CD4-positive, alpha-beta T cell treated with Interleukin-2 at 100 ng/mL for 4 hours (primary cell): ENCODE measurements around the gene INPP5D.
"Not testable (repeated sequence)": the region's sequence is repeated elsewhere in the genome, so short reads cannot be mapped to it uniquely, and the experiment has no call there.

ENCODE experiments used
- DNase-seq: peaks from one replicate; pipeline ENCODE4 v3.0.0-alpha.2; 2020; ENCODE audit warnings: low spot score

Gene INPP5D

DNA sequence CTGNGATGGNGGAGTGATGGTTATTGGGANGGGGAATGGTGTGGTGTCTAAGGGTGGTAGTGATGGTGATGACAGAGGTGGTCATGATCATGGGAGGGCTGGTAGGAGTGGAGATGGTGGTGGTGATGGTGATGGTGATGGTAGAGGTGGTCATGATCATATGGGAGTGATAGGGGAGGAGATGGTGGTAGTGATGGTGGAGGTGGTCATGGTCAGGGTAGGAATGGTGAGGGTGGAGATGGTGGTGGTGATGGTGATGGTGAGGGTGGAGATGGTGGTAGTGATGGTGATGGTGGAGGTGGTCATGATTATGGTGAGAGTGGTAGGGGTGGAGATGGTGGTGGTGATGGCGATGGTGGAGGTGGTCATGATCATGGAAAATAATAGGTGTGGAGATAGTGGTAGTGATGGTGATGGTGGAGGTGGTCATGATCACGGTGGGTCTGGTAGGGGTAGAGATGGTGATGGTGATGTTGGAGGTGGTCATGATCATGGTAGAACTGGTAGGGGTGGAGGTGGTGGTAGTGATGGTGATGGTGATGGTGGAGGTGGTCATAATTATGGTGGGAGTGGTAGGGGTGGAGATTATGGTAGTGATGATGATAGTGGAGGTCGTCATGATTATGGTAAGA, 83.7 kb downstream of the INPP5D start:
- no peak for DNase-seq

DNA sequence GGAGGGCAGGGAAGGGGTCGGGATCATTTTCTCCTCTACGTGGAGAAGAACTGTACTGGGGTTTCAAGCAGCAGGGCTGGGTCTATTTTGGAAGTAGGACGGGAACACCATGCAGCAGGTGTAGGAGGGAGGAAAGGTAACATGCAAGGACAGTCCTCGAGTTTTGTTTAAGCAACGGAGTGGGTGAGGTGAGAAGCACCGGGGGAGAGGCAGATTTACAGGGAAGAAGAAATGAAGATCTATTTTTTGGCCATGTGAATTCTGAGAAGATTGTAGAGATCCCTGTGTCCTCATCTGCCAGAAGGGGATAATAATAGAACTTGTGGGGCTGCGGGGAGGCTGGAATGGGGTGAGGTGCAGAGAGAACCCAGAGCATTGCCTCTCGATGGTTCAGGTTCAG, 85.6 kb downstream of the INPP5D start:
- DNase-seq: no peak

GRCh38 chr2:233146194-233146593, 86.1 kb downstream of the INPP5D start:
- no peak for DNase-seq

DNA sequence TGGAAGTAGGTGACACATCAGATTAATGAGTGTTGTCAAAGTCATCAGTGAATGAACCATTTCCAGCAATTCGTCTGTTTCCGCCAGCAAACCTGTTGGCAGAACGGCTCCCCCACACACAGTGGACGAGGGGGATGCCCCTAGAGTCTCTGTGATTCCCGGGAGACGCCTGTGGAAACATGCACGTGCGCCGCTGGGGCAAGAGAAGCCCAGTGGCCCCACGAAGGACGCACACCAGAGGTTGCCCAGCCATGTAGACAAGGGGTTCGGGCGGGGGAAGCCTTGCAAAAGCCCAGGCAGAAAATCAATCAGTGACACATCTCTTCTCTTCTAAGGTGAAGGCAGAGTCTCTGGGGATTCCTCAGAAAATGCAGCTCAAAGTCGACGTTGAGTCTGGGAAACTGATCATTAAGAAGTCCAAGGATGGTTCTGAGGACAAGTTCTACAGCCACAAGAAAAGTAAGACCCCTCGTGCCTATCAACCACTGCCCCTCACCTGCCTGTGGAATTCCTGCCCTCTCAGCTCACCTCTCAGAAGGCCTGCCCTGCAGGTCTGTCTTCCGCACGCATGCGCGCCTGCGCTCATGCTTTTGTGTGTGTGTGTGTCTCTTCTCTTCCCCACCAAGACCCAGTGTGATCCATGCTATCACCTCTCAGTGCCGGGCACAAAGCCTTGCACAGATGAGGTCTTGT, 87.1 kb downstream of the INPP5D start:
- no peak for DNase-seq

DNA sequence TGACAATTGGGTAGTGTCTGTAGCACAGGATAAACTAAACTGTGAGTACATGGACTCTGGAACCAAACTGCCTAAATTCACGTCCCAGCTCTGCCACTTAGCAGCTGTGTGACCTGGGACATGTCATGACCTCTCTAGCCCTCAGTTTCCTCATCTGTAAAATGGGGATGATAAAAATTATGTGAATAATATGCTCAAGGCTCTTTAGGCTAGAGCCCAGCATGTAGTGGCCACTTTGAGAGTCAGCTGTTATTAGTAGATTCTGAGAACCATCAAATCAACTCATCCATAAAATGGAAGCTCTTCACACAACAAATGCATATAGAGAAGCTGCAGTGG, 87.7 kb downstream of the INPP5D start:
- DNase-seq: no peak

GRCh38 chr2:233148354-233148753, 88.2 kb downstream of the INPP5D start:
- DNase-seq: no peak

DNA sequence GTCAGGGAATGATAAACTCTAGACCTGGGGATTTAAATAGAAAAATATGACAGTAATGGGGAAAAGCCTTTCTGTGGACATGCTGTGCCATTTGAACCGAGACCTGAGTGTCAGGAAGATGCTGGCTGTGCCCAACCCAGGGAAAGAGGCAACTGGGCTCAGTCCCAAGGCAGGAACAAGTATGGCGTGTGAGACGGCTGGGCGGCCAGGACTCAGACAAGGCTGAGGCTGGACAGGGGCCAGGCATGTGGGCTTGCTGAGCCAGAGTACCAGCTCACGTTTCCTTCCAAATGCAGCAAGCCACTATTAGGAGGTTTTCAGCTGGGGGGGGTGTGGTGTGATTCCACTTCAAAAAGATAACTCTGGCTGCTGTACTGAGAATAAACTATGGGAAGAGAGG, 92.4 kb downstream of the INPP5D start:
- DNase-seq: no peak

DNA sequence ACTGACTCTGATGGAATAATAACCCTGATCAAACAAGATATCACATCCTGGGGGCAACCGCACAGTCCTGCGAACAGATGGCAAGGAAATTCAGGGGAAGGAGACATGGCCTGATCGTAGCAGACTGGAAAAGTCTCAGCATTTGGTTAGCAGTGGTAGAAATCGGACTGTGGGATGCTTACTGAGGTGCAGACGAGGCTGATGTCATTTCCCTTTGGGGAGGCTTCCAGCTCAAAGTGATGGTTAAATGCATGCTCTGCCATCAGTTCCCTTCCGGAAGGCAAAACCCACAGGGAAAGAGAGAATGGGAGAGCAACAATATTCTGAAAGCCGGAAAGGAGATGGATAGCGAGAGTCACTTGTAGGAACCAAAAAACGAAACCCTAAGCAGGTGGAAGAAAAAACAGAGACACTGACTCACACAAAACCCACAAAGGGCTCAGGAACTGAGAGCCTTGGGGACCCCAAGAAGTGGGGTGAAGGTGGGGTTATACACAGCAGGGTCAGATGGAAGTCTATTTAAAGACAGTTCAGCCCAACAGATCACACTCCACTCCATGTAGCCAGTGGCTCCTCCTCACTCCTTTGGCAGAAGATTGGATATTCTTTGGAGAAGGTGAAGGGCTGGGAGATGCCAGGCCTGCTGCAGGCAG, 93.1 kb downstream of the INPP5D start:
- no peak for DNase-seq

DNA sequence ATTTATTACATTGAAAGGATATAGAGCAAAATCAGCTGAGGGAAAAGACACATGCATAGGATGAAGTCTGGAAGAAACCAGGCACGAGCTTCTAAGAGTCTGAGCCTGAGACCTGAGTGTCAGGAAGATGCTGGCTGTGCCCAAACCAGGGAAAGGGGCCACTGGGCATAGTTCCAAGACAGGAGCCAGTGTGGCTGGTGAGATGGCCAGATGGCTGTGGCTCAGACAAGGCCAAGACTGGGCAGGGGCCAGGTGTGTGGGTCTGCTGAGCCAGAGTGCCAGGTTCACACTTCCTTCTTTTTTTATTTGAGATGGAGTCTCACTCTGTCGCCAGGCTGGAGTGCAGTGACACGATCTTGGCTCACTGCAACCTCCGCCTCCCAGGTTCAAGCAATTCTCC, 95.9 kb downstream of the INPP5D start:
- no peak for DNase-seq

- DNase-seq: not testable (repeated sequence)
Observed at GRCh38 chr2:233156461-233156860, 96.3 kb downstream of the INPP5D start.

- DNase-seq: no peak
Observed at GRCh38 chr2:233161730-233162129, 101.6 kb downstream of the INPP5D start.

GRCh38 chr2:233162770-233163169, 102.6 kb downstream of the INPP5D start:
- DNase-seq: no peak

DNA sequence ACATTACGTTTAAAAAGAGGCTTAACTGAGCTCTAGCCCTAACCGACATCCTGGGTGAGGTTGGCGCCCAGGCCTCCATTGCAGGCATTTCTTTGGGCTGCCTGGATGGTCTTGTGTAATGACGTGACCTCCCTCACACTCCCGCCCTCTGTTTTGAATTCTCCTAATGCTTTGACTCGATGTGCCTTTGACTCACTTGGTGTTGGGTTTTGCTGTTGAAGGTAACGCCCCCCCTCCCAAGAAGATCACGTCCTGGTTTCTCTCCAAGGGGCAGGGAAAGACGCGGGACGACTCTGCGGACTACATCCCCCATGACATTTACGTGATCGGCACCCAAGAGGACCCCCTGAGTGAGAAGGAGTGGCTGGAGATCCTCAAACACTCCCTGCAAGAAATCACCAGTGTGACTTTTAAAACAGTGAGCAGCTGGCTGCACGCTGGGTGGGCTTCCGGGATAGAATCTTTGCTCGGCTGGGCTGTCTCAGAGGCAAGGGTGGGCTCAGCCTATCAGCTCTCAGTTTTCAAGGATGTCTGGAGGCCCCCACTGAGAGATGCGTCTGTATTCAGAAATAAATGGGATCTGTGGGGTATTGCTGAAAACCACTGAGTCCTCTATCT, 103.5 kb downstream of the INPP5D start:
- no peak for DNase-seq

DNA sequence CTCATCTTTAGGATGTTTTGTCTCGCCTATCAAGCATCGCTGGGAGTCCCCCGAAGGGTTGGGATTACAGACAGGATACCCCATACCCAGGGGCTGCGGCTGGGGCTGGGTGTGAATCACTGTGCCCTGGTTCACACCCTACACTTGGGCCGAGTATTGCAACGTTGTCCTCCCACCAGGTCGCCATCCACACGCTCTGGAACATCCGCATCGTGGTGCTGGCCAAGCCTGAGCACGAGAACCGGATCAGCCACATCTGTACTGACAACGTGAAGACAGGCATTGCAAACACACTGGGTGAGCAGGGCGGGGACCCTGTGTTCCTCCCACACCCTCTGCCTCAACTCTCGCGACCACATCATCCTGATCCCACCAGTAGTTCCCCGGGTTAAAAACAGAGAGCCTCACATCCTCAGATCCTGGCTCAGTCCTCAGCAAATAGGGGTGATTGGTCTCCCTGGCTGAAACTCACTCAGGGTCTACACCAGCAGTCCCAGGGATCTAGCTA, 104.0 kb downstream of the INPP5D start:
- DNase-seq: no peak

DNA sequence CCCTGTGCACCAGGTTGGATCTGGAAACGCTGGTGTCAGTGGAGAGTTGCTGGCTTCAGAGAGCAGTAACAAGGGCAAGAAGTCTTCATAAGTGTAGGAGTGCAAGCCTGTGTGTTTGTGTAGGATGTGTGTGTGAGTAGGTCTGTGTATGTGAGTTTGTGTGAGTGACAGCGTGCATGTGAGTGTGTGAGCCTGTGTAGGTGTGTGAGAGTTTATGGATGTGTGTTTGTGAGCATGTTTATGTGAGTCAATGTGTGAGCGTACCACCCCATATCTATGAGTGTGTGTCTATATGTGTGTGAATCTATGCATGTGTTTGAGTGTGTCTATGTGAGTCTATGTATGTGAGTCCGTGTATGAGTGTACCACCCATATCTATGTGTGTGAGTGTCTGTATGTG, 104.8 kb downstream of the INPP5D start:
- DNase-seq: no peak

GRCh38 chr2:233165543-233165894, 105.4 kb downstream of the INPP5D start:
- DNase-seq: no peak

DNA sequence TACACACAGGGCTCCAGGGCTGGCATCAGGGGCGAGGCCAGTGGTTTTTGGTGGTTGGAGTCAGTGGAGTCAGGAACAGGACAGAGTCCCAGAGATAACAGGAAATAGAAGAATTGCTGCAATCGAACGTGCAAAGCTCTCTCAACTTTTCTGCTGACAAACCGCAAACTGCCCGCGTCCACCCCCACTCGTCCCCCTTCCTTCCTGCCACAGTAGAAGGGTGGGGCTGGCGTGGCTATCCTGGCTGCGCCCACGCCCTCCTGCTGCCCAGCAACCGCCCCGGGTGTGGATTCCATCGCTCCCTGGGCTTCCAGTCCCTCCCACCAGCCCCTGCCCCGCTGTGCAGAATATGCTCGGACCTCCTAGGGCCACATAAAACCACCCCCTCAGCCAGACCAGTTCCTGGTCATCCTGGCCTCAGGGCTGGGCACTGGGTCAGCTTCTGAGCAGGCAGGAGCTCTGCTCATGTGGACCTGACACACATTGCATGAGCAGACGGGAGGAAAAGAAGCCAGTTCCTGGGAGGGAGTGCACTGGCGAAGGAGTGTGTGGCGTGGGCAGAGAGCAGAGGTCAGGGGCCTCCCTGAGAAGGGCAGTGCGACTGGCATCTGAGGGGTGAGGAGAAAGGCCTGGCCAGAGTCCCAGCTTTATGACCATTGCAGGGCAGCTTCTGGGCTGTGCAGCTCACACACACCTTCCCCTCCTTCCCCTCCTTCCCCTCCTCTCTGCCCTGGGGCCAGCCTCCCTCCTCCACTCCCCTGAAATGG, 105.9 kb downstream of the INPP5D start:
- peak; percentile 42 for DNase-seq

DNA sequence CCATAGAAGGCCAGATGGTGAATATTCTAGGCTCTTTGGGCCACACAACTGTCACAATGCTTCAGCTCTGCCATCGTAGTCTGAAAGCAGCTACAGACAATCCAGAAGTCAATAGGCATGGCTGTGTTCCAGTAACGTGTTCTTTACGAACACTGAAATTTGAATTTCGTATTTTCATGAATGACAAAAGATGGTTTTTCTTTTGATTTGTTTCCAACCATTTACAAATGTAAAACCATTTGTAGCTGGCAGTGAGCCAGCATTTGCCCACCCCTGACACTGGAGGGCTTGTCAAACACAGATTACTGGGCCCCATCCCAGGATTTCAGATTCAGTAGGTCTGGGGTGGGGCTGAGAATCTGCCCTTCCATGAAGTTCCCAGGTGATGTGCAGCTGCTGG, 108.3 kb downstream of the INPP5D start:
- DNase-seq: no peak

DNA sequence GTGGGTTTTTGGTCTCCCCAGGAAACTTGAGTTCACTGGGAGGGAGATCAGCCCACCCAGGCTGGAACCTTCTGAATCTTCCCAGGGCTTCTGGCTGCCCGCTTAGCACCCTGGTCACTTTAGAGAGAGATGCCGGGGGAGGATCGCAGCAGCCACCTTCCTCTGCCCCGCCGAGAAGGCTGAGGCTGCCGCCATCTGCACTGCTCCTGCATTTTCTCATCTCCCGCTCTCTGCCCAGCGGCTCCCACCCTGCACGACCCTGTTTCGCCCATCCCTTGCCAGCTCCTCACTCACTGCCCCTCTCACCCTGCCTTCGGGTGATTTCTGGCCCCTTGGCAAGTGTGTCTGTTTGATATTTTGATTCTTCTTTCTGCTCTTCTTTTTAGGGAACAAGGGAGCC, 108.8 kb downstream of the INPP5D start:
- DNase-seq: no peak

- no peak for DNase-seq
Observed at GRCh38 chr2:233171344-233171743, 111.2 kb downstream of the INPP5D start.

DNA sequence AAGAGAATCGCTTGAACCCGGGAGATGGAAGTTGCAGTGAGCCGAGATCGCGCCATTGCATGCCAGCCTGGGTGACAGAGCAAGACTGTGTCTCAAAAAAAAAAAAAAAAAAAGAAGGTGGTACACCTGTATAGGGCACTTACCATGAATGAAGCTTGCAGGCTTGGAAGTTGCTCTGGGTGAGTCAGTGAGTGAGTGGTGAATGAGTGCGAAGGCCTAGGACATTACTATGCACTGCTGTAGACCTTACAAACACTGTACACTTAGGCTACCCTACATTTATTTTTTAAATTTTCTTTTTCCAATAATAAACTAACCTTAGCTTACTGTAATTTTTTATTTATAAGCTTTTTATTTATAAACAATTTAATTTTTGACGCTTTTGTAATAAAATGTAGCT, 113.0 kb downstream of the INPP5D start:
- DNase-seq: no peak

DNA sequence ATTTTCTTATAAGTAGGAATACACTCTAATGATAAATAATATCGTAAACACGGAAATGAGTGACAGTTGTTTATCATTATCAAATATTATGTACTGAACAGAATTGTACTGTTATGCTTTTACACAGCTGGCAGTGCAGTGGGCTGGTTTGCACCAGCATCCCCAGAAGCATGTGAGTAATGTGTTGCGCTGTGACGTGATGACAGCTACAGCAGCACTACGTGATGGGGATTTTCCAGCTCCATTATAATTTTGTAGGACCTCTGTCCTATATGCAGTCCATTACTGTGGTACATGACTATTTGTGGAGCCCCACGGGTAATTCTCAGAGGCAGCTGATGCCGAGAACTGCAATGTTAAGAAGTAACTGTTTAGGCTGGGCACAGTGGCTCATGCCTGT, 114.0 kb downstream of the INPP5D start:
- no peak for DNase-seq
